Astrocyte (in vitro differentiated cells and primary cell): ENCODE data around the gene CCSER1.

ENCODE experiments used
- CTCF ChIP-seq: IDR thresholded peaks from 2 replicates; pipeline ENCODE4 v1.5.1; 2011; ENCODE audit warnings: low read depth, mild to moderate bottlenecking, inconsistent platforms, low read length, moderate library complexity; ENCODE audit not compliant: insufficient read depth
- EZH2 ChIP-seq: IDR thresholded peaks from 2 replicates; pipeline ENCODE4 v1.6.1; 2012; ENCODE audit warnings: mild to moderate bottlenecking, low read length, inconsistent platforms; ENCODE audit not compliant: insufficient read depth

DNA sequence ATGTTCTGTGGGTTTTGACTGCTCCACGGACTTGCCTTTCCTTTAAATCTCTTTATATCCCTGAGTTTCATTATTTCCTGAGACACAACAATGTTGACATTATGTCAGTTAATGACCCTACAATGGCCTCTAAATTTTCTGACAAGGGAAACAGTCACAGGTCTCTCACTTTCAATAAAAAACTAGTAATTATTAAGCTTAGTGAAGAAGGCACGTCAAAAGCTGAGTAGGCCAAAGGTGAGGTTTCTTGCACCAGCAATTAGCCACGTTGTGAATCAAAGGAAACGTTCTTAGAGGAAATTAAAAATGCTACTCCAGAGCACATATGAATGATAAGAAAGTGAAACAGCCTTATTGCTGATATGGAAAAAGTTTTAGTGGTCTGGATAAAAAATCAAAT lies 1246.4 kb downstream of the CCSER1 start:
- TF ChIP-seq CTCF (no peak), EZH2 (no peak)
